Myocyte (in vitro differentiated cells): ENCODE measurements around the gene DNAJC8. TPM values are rescaled to one million over a fixed set of nuclear protein-coding genes. Genes with fewer than 3 reads are reported as not detected.

Experiments used
- DNase-seq: peaks from one replicate; pipeline ENCODE4 v3.0.0-alpha.2; 2012; ENCODE audit warnings: low read depth
- total RNA-seq: library from RNA; depleted of rRNA; stranded (reverse); fragments of >200 nt; gene quantifications from 2 replicates; pipeline ENCODE4 v1.2.3, GENCODE V29; 2014

Gene DNAJC8
- total RNA-seq, 1 donor from 2014 or later: 82.3 TPM

- no peak for DNase-seq
Observed at GRCh38 chr1:28249866-28250295, 17.1 kb upstream of the DNAJC8 start.

GRCh38 chr1:28249013-28249865 lies 16.4 kb upstream of the DNAJC8 start:
- DNase-seq: peak; percentile 73

GRCh38 chr1:28248273-28249012 lies 15.6 kb upstream of the DNAJC8 start:
- DNase-seq: peak; percentile 86

GRCh38 chr1:28247612-28248272 lies 14.9 kb upstream of the DNAJC8 start:
- no peak for DNase-seq

GRCh38 chr1:28246427-28246832 lies 13.6 kb upstream of the DNAJC8 start:
- DNase-seq: no peak

- DNase-seq: peak; percentile 77
Observed at GRCh38 chr1:28244549-28245251, 11.9 kb upstream of the DNAJC8 start.

- no peak for DNase-seq
Observed at GRCh38 chr1:28243685-28244311, 11.0 kb upstream of the DNAJC8 start.

- DNase-seq: no peak
Observed at GRCh38 chr1:28241638-28242241, 8.9 kb upstream of the DNAJC8 start.

GRCh38 chr1:28240024-28240423 lies 7.2 kb upstream of the DNAJC8 start:
- DNase-seq: no peak

DNA sequence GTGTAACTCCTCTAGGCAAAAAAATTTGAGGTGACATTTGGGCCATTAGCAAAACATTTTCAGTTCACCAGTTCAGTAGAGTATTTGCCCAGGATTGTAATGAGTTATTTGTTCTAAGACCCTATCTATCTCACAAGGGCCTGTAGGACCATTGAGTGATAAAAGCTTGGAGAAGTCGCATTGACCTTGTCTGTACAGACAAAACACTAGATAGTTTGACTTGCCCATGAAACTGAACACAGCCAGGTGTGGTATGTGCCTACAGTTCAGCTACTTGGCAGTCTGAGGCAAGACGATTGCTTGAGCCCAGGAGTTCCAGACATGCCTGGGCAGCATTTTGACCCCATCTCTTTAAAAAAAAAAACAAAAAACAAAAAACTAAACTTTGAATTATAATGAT lies 6.2 kb upstream of the DNAJC8 start:
- DNase-seq: no peak

DNA sequence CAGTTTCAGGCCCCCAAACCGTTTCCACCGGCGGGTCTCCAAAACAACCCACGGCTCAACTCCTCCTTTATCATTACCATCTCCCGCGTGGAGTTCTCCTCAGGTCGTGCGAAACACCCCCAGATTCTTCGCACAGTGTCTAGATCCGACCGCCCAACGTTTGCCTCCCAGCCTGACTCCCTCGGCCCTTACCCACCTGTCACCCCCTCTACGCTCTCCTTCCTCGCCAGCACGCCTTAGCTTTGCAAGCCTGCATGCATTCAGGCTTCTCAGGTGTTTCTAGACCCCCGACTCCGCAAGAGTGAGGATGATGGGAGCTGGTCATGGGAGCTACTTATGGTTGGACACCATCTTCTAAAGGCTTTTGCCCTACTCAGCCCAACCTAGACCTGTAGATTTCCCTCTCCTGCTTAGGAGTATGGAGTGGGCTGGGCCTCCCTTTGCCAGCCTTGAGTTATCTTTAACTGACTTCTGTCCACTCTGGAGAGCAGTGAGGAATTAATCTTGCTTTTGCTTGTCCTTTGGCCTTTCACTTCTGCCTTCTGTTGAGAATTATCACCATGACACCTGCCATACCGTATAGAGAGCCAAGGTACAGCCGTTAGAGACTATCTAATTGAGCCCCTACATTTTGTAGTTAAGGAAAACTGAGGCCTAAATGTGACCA lies 4.0 kb upstream of the DNAJC8 start:
- no peak for DNase-seq

DNA sequence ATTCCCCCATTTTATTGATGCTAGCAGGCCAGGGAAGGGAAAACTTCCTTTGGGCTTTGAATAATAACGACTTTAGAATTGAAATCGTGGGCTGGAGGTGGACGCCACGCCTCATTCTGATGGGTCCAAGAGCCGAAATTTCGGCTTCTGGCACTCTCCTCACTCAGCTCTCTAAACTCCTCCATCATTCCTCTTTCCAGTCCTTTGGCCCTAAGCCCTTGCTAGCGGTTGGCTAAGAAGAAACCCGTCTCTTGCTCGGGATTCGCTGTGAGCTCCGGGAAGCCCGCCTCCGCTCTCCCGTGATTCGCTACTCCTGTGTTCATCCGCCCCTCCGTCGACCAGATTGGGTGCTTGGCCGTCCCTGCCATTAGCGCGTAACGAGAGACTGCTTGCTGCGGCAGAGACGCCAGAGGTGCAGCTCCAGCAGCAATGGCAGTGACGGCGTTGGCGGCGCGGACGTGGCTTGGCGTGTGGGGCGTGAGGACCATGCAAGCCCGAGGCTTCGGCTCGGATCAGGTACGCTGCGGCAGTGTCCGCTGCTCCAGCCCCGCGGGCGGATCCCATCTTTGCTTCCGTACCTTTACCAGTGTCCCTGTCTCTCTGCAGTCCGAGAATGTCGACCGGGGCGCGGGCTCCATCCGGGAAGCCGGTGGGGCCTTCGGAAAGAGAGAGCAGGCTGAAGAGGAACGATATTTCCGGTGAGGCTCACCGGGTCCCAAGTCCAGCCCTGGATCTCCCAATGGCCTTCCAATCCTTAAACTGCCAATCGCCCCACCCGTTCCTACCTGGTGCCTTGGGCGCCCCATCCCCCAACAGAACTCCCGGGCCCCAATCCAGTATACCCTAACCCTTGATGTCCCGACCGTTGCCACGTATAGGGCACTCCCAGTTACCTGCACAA lies 3.2 kb upstream of the DNAJC8 start, which contains the start of gene ATP5IF1:
Gene ATP5IF1 (plus strand): TSS at position 370 of the 901 bp plus-strand sequence. CDS start 60 bp downstream, at position 430.
- DNase-seq: peak; percentile 99

- DNase-seq: no peak
Observed at GRCh38 chr1:28233264-28233606, 406 bp upstream of the DNAJC8 start.

- no peak for DNase-seq
Observed at GRCh38 chr1:28229996-28230395, 2.8 kb downstream of the DNAJC8 start.

GRCh38 chr1:28229089-28229488 lies 3.7 kb downstream of the DNAJC8 start:
- DNase-seq: no peak

DNA sequence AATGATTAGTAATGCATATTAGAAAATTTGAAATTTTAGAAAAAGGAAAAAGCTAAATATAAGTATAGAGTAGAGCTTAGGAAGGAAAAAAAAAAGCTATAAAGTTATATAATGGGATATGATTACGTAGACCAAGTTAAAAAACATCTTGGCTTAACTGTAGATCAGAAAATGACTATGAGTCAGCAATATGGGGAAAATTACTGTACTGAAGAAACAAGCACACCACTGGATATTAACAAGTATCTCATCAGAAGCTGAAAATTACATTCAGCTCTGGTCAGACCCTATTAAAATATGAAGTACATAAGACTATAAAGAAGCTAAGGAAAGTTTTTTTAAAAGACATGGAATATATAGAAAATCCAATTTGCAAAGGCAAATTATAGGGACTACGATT lies 19.5 kb downstream of the DNAJC8 start:
- DNase-seq: no peak

DNA sequence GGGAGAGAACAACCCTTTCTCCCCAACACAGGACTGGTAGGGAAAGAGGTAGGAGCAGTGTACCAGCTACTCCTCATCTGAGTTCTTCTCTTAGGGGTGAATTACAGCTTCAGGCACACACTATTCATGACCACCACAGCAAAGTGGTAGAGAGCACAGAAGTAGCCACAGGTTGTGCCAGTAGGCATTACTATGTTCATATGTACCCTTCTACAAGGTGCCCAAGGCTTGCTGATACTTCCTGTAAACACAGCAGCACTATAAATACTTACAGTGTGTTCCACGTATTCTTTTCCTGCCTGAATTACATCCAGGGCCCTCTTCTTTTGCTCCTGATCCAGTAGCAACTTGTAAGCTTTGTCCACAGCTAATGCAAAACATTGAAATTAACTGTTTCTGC lies 23.1 kb downstream of the DNAJC8 start:
- DNase-seq: no peak

DNA sequence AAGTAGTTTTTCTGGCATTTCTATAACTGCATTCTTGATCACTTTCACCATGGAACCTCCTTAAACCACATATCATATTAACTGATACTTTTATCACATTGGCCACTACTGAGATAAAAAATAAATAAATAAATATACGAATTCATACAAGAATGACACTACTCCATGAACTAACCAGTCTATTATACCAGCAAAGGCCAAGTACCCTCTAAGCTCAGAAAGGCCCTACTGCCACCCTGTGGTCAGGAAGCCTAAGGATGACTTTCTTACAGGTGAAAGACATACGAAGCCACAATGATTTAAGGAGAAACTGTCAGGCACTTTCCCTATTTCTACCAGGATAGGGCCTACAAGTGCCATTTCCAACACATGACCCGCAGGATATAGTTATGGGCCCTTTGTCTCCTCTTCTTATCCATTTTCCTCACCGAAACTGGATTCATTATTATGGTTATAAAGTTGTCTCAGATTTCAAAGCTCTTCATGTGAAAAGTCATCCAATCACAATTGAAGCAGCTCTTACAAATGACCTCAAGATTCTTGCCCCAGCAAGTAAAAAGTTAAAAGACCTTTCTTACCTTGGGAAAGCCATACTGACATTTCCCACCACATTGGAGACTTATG lies 23.9 kb downstream of the DNAJC8 start:
- peak; percentile 58 for DNase-seq
